HG02885 (cell line): ENCODE measurements around the gene BICC1.

Experiments
- ATAC-seq: cut with Tn5 transposase; IDR thresholded peaks from one replicate; pipeline ENCODE4 v1.9.1; 2021; ENCODE audit warnings: mild to moderate bottlenecking; ENCODE audit not compliant: unreplicated experiment, poor library complexity

Gene BICC1

DNA sequence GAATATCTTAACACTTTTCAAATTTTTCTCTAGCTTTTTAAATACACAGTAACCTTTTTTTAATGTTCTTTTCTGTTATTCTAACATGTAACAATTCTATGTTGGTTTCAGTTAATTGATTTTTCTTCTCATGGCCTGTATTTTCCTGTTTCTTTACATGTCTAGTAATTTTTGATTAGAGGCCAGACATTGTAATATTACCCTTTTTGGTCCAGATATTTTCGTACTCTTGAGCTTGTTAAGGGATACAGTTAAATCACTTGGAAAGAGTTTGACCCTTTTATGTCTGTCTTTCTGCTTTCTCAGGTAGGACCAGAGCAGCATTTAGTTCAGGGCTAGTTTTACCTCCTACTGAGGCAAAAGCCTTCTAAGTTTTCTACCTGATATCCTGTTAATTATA lies 45.0 kb downstream of the BICC1 start:
- ATAC-seq: no peak

DNA sequence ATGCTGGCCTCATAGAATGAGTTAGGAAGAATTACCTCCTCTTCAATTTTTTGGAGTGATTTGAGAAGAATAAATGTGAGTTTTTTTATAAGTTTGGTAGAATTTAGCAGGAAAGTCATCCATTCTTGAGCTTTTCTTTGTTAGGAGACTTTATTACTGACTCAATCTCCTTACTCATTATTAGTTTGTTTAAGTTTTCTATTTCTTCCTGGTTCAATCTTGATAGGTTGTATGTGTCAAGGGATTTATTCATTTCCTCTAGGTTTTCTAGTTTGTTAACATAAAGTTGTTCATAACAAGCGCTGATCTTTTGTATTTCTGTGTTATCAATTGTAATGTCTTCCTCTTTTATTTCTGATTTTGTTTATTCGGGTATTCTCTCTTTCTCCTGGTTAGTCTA lies 47.4 kb downstream of the BICC1 start:
- ATAC-seq: no peak

DNA sequence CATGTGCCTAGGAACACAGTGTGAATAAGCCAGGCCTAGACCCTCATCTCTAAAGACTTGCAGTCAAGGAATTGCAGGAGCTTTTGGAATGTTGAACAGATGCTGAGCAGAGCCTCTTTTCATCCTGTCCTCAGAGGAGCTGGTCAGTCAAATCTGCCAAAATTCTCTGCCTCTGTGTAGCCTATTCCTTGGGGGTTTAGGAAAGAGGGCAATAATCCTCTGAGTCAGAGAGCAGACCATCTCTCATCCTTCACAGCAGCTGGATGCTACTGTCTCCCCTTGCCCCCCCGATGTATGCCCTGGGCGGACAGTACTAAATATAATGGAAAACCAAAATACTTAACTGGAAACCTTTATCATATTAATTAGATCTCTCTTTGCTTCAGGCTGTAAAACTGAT lies 52.6 kb downstream of the BICC1 start:
- ATAC-seq: no peak

DNA sequence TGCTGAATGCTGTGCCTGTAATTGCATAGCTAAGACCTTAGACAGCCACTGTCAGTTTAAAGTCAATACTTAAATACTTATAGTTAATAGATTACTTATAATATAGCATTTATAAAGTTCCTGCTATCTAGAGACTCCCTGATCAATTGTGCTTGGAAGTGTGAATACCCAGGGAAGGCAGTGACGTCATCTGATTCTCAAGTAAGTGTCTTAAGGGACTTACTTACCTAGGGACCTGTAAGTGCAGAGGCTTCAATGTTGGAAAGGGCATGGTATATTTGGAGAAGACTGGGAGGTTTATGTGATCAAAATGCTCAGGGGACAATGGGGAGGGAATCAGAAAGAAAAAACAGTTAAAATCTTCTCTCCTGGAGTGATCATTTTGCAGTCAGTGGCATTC lies 55.0 kb downstream of the BICC1 start:
- no peak for ATAC-seq

DNA sequence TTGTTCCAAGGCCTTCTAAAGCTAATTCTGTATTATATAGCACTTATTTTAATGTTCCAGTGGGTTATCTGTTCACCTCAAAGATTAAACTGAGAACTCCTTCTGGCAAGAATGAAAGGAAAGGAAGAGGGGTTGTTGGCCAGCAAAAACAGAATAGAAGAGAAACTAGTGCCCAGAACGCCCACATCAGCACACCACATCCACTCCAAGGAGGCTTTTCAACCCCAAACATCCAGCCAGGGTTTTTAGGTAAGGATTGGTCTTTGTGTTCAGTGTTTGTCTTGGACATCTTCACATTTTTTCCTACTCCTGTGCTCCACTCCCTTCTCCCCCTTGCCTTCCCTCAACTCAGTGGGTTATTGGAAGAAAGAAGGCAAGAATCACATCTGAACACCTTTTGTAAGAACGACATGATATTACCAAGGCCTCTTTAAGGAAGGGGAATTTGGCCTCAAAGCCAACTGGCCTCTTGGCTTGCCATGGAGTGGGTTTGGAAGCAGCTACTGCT lies 55.8 kb downstream of the BICC1 start:
- no peak for ATAC-seq

DNA sequence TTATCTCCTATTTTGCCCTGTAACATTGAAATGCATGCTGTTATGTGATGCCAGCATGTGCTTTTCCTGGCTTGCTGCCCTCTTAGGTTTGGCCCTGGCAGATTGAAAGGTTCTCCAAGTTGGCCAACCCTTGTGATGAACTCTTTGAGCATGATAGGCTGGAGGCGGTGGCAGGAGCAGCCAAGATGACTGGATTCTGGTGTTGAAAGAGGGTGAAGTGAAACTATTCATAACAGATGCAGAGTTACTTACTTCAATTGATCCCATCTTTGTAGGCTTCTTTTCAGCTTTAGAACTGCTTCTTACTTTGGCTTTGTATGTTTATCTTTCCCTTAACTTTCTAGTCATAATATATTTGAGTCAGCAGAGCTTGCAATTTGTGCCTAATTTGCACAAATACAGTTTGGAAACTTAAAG lies 57.6 kb downstream of the BICC1 start:
- no peak for ATAC-seq

DNA sequence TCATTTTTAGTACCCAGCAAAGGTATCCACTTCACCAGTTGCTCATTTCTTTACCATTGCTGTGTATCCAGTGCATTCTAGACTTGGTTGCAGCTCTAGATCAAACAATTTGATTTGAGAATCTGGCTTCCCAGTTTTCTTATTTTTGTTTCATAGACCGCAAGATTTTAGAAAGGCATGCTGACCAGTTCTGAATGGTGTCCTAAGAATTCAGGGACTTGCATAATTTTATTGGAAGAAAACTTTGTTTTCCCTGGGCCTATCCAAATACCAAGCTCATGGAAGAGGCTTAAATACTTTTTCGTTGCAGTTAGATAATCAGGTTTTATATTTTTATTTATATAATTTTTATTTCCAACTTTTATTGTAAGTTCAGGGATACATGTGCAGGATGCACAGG lies 58.3 kb downstream of the BICC1 start:
- no peak for ATAC-seq

DNA sequence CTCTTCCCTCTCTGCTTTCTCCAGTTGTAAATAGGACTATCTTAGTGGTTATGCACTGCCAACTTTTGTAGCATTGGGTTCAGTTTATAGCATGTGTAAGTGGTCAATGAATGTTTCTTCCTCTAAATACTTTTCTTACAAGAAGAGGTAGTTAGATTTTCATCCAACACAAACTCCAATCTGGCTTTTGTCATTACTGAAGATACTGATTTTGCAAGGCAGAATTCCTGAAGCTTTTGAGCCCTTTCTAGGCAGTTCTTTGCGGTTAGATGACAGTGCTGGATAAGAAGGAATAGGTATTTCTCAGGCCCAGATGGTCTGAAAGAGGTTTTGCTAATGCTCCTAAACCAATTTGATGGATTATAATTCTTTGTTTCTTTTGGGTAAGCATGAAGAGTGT lies 60.5 kb downstream of the BICC1 start:
- ATAC-seq: no peak

DNA sequence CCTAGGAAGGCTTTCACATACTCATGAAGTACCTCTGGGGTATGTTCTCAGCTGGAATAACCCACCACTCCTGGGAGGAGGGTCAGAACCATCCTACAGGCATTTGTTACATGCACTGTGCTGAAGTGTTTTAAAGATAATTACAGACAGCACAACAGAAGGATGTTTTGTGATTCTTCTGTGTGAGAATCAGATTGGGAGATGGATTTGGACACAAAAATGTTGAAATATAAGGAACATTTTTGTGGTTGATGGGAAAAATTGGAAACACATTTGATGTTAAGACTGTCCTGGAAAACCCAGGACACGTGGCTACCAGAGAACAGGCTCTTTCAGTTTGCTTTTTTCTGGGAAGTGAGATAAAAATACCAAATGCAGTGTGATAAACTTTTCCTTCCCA lies 61.4 kb downstream of the BICC1 start:
- no peak for ATAC-seq

DNA sequence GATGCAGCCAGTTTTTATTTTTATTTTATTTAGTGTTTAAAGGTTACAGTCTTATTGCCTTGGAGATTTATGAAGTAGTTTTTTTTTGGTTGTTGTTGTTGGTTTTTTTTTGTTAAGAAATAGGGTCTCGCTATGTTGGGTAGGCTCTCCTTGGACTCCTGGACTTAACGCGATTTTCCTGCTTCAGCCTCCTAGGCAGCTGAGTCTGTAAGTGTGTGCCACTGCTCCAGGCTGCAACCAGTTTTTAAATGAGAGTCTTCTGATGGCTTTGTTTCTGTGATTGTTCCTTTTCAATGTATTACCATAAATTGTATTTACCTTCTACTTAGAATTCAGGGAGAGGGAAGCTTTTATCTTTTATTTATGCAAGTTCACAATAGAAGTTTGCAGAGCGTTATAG lies 62.8 kb downstream of the BICC1 start:
- ATAC-seq: no peak

DNA sequence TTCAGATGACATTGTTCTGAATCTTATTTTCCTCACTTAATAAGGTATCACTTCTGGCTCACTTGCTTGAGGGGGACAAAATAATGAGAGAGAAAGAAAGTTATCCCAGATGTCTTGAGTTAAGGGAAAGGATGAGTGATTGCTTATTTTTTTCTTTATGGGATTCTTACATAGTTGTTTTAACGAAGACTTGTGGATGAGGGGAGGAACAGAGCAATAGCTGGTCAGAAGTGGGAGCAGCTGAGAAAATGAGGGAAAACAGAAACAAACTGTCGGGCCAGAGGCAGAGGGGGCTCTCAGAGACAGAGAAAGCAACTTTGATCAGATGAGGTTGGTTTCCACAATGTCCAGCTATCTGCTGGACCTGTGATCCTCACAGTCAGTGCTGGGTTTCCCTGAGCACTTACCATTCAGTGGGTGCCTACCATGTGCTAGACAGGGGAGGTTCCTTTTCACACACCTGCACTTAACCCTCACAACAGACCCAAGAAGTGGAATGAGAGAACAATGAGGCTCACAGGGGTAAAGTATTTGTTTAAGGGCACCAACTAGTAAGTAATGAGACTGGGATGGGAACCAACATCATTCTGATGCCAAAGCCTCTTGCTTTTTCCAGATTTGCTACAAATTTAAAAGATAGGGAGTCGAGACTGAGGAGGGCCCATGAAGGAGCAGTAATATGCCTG lies 64.2 kb downstream of the BICC1 start:
- no peak for ATAC-seq

DNA sequence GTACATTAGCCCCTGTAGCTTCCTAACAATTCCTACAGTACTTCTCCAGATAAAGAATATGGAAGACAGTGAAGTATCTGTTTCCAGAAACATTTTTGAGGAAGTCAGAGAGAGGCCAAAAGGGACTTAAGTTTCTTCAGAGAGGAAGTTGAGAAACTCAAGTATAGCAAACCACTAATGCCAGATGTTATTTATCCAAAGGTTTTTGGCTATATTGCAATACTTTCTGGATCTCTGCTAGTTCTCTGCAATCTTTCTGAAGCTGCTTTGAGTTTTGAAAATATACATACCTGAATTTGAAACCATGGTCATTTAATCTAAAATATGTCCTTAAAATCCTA lies 64.7 kb downstream of the BICC1 start:
- ATAC-seq: no peak

DNA sequence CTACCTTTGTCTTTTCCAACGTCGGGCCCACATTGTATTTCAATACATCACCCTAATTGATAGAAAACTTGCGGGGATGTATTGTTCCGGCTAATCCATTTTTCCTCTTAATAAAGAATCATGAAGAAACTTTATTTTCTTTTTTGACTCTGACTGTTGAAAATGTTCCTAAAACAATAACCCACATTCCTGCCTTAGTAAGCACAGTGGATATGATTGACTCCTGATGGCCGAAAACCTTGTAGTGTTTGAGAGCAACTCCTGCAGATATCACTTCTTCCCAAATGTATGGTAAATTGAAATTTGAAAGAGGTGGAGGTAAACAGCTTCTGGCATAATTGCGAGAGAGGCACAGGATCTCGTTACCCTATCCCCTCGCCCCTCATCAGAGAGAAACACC lies 65.7 kb downstream of the BICC1 start:
- no peak for ATAC-seq

DNA sequence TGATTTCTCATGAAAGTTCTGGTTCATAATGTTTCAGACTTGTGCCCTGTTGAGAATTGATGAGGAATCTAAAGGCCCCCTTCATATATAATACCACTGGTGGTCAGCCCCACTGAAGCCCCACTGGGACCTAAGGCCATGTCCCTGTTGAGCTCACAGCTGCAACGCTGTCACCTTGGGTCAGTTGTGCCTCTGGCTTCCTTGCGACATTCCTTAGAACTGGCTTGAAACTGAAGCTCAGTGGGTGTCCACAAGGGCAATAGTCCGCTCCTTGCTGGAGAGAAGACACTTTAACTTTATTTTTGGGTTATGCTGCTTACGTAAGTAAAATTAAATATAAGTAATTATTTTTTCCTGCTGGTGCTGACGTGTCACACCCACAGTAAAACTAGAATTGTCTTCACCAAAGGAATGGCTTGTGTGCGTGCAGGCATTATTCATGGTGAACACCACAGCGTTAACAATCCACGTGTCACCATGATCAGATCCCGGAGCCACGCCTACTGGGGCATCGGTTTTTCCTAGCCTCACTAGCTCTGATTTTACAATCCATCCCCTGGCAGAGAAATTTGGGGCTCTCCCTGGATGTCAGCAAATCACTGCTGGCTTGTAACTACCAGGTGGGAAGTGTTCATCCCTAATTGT lies 66.5 kb downstream of the BICC1 start:
- no peak for ATAC-seq

DNA sequence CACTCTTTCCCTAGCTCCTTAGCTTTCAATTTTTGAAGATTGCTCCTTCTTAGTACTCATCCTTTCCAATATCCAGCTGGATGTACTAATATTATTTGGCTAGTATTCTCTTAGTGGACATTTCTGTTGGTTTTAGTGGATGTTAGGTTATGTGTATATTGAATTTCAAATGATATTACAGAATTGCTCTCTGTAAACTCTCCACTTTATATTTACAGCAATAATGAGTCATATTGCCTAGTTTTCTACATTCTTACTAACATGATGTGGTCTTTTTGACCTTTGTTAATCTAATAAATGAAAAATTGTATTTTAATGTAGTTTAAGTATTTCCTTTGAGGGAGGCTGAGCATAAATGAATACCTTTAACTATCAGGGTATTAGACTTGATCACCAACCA lies 69.4 kb downstream of the BICC1 start:
- no peak for ATAC-seq

DNA sequence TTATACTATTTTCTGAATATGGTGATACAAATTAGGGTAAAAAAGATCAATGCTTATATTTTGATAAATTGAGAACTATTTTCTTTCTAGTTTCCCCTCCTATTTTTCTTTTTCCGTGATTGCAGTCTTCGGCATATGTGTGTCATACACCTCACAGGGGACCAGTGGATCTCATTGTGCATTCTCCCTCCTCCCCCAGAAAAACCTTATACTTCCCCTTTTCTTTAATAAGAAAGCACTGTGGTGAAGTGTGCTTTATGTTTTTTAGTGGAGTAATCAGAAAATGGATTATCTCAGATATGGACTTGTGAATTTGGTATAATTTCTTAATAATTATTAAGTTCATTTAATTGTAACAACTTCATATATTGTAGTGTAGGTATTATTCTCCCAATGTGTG lies 72.8 kb downstream of the BICC1 start:
- no peak for ATAC-seq

DNA sequence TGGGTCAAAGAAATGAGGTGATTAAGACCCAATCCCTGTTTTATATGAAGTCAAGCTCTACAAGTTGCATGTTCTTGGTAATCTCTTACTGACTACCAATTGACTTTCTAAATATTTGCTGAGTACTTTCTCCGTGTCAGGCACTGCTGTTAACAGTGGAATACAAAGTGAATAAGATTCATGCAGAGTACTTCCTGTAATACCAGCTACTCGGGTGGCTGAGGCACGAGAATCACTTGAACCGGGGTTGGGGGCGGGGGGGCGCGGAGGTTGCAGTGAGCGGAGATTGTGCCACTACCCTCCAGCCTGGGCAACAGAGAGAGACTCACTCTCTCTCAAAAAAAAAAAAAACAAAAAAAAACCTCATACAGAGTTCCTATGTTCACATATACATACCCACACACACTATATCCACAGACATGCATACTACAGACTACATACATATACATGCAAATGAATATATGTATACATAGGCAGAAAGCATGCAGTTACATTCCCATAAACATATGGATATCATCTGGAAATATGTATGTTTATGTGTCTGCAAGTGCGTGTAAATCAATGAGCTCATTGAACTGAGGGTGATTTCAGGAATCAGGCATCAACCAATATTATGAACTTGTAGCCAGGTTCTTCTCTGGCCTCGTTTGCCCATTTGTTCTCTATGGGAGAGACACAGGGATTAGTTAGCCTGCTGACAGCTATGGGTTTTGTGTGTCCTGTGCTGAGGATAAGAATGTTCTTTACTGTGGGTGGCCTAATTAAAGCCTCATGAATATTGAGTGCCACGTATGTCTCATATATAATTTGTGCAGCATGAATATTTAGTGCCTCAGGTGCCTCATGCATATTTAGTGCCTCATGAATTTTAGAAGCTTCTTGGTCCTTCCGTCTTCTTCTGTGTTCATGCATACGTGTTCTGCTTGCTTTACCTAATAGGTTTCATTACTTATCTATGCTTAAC lies 73.9 kb downstream of the BICC1 start:
- ATAC-seq: no peak

DNA sequence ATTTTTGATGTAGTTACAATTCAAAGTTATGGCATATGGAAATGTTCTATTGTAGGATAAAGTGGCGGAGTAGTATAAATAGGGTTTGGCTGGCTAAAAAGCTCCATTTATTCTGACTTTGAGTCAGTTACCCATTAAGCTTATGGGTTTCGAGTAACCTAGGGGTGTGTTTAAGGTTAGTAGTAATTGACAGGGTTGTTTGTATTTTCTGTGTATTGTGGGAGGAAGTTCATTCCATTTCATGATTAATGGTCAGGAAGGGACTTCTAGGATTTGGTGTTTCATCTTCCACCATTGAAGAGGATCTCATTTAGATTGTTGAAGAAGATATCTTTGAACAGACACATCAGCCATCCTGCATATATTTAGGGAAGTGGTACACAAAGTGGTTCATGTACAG lies 75.0 kb downstream of the BICC1 start:
- no peak for ATAC-seq

DNA sequence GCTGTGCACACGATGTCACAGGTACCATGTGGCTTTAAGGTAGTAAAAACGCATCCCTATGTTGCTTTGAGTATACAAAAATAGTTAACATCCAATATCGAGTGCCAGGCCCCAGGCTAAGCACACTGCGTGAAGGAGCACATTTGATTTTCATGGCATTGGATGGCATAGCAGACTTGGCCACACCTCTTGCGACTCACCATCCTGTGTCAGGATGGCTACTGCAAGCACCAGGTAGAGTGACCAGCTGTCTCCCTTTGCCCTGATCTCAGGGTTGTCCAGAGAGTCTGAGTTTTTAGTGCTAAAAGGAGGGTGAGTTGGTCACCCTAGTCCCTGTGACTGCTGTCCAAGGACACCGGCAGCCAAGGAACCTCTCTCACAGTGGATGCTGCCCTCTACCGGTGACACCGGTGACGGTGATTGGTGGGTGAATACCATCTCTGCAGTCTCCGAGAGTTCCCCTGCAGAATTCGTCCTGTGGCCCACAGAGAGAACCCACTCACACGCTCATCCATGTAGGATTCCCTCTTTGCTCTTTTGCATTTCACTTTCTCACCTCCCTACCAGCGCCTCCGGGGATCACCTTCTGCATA lies 76.1 kb downstream of the BICC1 start:
- no peak for ATAC-seq

DNA sequence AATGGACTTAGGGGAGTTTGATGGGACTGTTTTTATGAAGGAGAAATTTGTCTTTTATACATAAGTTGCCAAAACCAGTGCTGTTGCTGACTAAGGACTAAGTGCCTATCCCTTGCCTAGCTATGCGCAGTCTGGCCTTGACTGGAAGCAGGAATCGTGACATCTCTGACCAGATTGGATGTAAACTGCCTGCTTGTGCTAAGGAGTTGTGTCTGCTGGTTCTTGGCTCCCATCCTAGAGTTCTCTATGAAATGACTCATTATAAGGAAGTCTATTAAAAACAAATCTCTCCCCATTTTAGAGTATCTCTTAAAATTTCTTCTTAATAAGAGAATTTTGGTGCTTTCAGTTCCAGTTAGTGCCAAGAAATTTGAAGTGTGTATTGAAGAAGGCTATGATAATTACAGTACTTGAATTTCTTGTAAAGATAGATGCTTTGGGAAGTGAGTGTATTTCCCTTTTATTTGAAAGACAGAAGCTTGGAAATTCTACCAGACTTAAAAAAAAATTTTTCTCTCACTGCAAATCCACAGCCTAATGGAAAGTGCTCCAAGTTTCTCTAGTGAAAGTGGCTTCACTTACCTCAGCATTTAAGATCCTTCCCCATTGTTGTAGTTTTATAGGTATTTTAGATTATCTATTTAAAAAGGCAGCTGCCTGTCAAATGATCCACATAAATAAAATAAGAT lies 77.6 kb downstream of the BICC1 start:
- no peak for ATAC-seq
